ENCODE measurements around the gene TIMM23.

DNA sequence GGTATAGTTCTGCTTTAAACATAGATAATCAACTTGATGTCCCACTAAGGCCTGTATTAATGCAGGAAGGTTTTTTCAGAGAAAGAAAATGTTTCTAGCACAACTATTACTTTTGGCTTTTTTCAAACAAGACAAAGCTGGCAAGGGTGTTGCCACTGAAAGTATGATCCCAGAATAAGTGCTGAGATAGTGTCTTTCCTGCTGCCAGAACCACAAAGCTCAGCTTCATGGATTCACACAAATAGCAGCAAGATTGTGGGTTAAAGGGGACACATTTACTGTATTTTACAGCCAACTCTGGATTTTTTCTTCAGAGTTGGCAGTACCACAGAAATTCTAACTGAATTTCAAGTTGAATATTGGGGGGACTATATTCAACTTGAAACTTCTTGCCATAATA lies 53.8 kb downstream of the TIMM23 start:
- TF ChIP-seq, protein P1, sequence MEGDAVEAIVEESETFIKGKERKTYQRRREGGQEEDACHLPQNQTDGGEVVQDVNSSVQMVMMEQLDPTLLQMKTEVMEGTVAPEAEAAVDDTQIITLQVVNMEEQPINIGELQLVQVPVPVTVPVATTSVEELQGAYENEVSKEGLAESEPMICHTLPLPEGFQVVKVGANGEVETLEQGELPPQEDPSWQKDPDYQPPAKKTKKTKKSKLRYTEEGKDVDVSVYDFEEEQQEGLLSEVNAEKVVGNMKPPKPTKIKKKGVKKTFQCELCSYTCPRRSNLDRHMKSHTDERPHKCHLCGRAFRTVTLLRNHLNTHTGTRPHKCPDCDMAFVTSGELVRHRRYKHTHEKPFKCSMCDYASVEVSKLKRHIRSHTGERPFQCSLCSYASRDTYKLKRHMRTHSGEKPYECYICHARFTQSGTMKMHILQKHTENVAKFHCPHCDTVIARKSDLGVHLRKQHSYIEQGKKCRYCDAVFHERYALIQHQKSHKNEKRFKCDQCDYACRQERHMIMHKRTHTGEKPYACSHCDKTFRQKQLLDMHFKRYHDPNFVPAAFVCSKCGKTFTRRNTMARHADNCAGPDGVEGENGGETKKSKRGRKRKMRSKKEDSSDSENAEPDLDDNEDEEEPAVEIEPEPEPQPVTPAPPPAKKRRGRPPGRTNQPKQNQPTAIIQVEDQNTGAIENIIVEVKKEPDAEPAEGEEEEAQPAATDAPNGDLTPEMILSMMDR (IDR thresholded peaks at IDR 0.05), result no peak
- TF ChIP-seq RFX5 (IDR thresholded peaks at IDR 0.05) (no peak), EP300 (IDR thresholded peaks at IDR 0.05) (no peak), KDM5A (IDR thresholded peaks at IDR 0.05) (no peak), CHD2 (IDR thresholded peaks at IDR 0.05; ENCODE audit: low read length, partially characterized antibody) (no peak), EHMT2 (IDR thresholded peaks at IDR 0.05; ENCODE audit: low read depth) (no peak), TFCP2L1 (CRISPR knock-in tag; IDR thresholded peaks at IDR 0.05) (no peak), SREBF2 (IDR thresholded peaks at IDR 0.05) (no peak), NFE2L2 (conservative IDR thresholded peaks at IDR 0.05; ENCODE audit: low read length) (no peak), RAD21 (conservative IDR thresholded peaks at IDR 0.05 in 1 of 2, IDR thresholded peaks at IDR 0.05 in 1 of 2) (no peak), NR3C1 (IDR thresholded peaks at IDR 0.05) (no peak), CBX2 (IDR thresholded peaks at IDR 0.05; ENCODE audit: borderline replicate concordance, low read depth) (no peak)
- TF ChIP-seq, protein P2, sequence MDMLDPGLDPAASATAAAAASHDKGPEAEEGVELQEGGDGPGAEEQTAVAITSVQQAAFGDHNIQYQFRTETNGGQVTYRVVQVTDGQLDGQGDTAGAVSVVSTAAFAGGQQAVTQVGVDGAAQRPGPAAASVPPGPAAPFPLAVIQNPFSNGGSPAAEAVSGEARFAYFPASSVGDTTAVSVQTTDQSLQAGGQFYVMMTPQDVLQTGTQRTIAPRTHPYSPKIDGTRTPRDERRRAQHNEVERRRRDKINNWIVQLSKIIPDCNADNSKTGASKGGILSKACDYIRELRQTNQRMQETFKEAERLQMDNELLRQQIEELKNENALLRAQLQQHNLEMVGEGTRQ (IDR thresholded peaks at IDR 0.05), result no peak
- TF ChIP-seq, protein P3, sequence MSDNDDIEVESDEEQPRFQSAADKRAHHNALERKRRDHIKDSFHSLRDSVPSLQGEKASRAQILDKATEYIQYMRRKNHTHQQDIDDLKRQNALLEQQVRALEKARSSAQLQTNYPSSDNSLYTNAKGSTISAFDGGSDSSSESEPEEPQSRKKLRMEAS (IDR thresholded peaks at IDR 0.05), result no peak

Data from A549 (cell line).